ENCODE measurements around the gene ST8SIA1. TPM values are rescaled to one million over a fixed set of nuclear protein-coding genes. Genes with fewer than 3 reads are reported as not detected.

Gene ST8SIA1
- total and polyA plus RNA-seq, 2 of the 8 experiments (the other 6 are each of a cell fraction or from before 2014, with no cell fraction given) = 1.9 to 4.4 TPM

DNA sequence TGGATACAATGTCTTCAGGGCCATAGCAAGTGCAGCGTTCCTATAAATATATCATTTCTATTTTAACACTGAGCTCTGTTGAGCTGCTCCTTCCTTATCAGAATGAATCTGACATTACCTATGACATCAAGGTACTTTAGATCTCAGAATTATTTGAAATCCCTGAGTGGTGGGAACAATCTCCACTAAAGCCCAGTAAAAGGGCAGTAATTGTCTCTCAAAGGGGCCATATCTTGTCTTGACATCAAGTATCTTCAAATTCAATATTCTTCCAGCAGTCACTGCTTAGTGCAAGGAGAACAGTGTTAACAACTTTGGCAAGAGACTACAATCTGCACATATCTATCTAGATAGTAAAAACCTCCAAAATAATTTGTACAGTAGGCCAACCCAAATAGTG is 21.7 kb upstream of the ST8SIA1 start:
- H3K23ac ChIP-seq (ENCODE audit: insufficient read length) = no peak overlapping the region
- H3K36me3 ChIP-seq (ENCODE audit: control insufficient read depth in 2 of 4, insufficient read depth in 4 of 4, low read length in 3 of 4) = no peaks in the 10 kb centered on the region
- no peak for DNase-seq (ENCODE audit: low read depth in 1 of 2, low spot score in 2 of 2)
- H2BK20ac ChIP-seq (ENCODE audit: low read length) = no peak overlapping the region
- H2BK12ac ChIP-seq (ENCODE audit: low read depth, low read length) = no peak overlapping the region
- ChIA-PET POLR2A (ENCODE audit: partially characterized antibody) (no interaction called here), CTCF (ENCODE audit: partially characterized antibody) (interaction anchor here (1.2 to 1.4 kb wide), 2 partner anchors 10 to 21 kb away, joined by 3 to 6 read pairs; no protein-coding TSS in a partner anchor)
- H2AFZ ChIP-seq (ENCODE audit: low read length) = no peak overlapping the region
- H3K4ac ChIP-seq (replicated peaks; ENCODE audit: insufficient read length, low read depth, low read length) = no peak overlapping the region
- no peak overlapping the region for H3K18ac ChIP-seq (ENCODE audit: extremely low read depth, low read length)
- H3K4me3 ChIP-seq (ENCODE audit: extremely low read depth in 1 of 4, insufficient read depth in 2 of 4, low read depth in 3 of 4, low read length in 4 of 4) = no peak overlapping the region
- H2BK120ac ChIP-seq (replicated peaks; ENCODE audit: low read depth, low read length) = no peak overlapping the region
- no peak overlapping the region for H2BK15ac ChIP-seq (ENCODE audit: low read length)
- no peak overlapping the region for H4K8ac ChIP-seq (ENCODE audit: extremely low read depth, insufficient read depth, low read length)
- no peak overlapping the region for H3K27ac ChIP-seq (ENCODE audit: low read depth, low read length)
- H3K14ac ChIP-seq (ENCODE audit: insufficient read length) = no peak overlapping the region
- TF ChIP-seq EZH2 (IDR thresholded peaks at IDR 0.05; ENCODE audit: low read depth, low read length, severe bottlenecking) (no peak), SP2 (IDR thresholded peaks at IDR 0.05; ENCODE audit: low read length) (no peak), TEAD4 (IDR thresholded peaks at IDR 0.05; ENCODE audit: low read depth, low read length) (no peak), PHF8 (conservative IDR thresholded peaks at IDR 0.05; ENCODE audit: low read depth, low read length) (no peak)
- H3K56ac ChIP-seq (replicated peaks; ENCODE audit: insufficient read length, low read depth, low read length) = no peak overlapping the region
- no peaks in the 10 kb centered on the region for H3K9me3 ChIP-seq (ENCODE audit: insufficient read depth in 2 of 2, low read depth in 1 of 2, low read length in 1 of 2)
- no peak overlapping the region for H4K5ac ChIP-seq (ENCODE audit: insufficient read length, low read depth, low read length)
- H3K4me1 ChIP-seq (replicated peaks in 1 of 4; ENCODE audit: control insufficient read depth in 3 of 4, insufficient read depth in 4 of 4, low read length in 3 of 4) = no peaks in the 10 kb centered on the region
- H3K79me2 ChIP-seq (ENCODE audit: control insufficient read depth in 1 of 2, insufficient read depth in 2 of 2, low read length in 2 of 2) = no peaks in the 10 kb centered on the region
- H3K27me3 ChIP-seq (replicated peaks in 1 of 4; ENCODE audit: control insufficient read depth in 3 of 4, extremely low read depth in 1 of 4, insufficient read depth in 3 of 4, low read length in 3 of 4) = no peaks in the 10 kb centered on the region
- no peak overlapping the region for H2BK5ac ChIP-seq (ENCODE audit: low read depth, low read length)
- no peak overlapping the region for H4K91ac ChIP-seq (replicated peaks; ENCODE audit: insufficient read length, low read length)
- H2AK5ac ChIP-seq (ENCODE audit: low read depth, low read length) = no peak overlapping the region
- H3K9ac ChIP-seq (replicated peaks in 1 of 4; ENCODE audit: extremely low read depth in 1 of 4, low read depth in 3 of 4, low read length in 3 of 4) = no peak overlapping the region
- H3K4me2 ChIP-seq (ENCODE audit: insufficient read depth in 1 of 2, low read depth in 2 of 2, low read length in 2 of 2) = no peak overlapping the region
- no peaks in the 10 kb centered on the region for H4K20me1 ChIP-seq (replicated peaks in 1 of 2; ENCODE audit: control insufficient read depth in 1 of 2, insufficient read depth in 2 of 2, low read length in 2 of 2)
- H3K79me1 ChIP-seq (ENCODE audit: low read depth, low read length) = no peaks in the 10 kb centered on the region
- no peak for FAIRE-seq
- WGBS, 2 experiments (ENCODE audit: extremely low coverage in 1 of 2, insufficient coverage in 1 of 2, insufficient read length in 1 of 2, insufficient replicate concordance in 2 of 2, low coverage in 1 of 2, low lambda C conversion rate in 2 of 2, missing lambda C conversion rate in 1 of 2) = 63% methylated on average over 1 of the region's 1 CpG; no CpG with 5 or more reads in 1 of the 2 experiments
- H3K23me2 ChIP-seq (ENCODE audit: low read depth, low read length) = no peaks in the 10 kb centered on the region
